ENCODE data around the gene SETD3. TPM values are rescaled to one million over a fixed set of nuclear protein-coding genes. Genes with fewer than 3 reads are reported as not detected.

Gene SETD3
- total and polyA plus RNA-seq, 2 of the 8 experiments (the other 6 are each of a cell fraction or from before 2014, with no cell fraction given) = 24.0 to 64.0 TPM

DNA sequence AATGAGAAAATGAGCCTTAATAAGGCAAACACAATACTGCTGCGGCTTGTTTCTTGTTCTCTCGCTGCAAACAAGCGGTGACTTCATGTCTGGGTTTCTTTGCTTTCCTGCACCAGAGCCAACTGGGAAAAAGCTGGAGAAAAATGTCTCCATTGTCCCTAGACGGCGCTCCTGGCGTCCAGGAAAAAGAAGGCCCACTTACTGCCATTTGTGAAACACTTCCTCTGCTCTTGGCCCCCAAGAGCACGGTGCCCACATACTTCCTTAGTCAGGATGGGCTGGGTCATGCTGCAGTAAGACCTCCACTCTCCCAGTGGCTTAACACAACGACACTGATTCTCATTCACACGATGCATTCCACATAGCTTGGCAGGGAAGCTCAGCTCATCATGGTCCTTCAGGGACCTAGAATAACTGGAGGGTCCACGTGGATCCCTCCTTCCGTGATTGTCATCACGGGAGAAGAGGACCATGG, 122.7 kb downstream of the SETD3 start:
- H3K18ac ChIP-seq (ENCODE audit: extremely low read depth, low read length) = peak overlapping the region; percentile 48; the same call in 1 of the 2 replicates
- no peak for TF ChIP-seq KDM5A (IDR thresholded peaks at IDR 0.05; ENCODE audit: low read length)
- TF ChIP-seq ATF3 (IDR thresholded peaks at IDR 0.05; ENCODE audit: insufficient read depth, low read depth, low read length) = no peak

More for the DNA sequence above, 122.7 kb downstream of the SETD3 start:
- Histone ChIP-seq H3K27ac (ENCODE audit: low read depth, low read length) (no peak overlapping the region), H2AFZ (ENCODE audit: low read length) (no peak overlapping the region), H3K9me3 (ENCODE audit: insufficient read depth in 2 of 2, low read depth in 1 of 2, low read length in 1 of 2) (no peaks in the 10 kb centered on the region), H3K23ac (ENCODE audit: insufficient read length) (no peak overlapping the region), H2BK5ac (ENCODE audit: low read depth, low read length) (no peak overlapping the region), H4K8ac (ENCODE audit: extremely low read depth, insufficient read depth, low read length) (no peak overlapping the region), H3K36me3 (ENCODE audit: control insufficient read depth in 2 of 4, insufficient read depth in 4 of 4, low read length in 3 of 4) (no peaks in the 10 kb centered on the region), H3K4me2 (ENCODE audit: insufficient read depth in 1 of 2, low read depth in 2 of 2, low read length in 2 of 2) (no peak overlapping the region), H2BK15ac (ENCODE audit: low read length) (no peak overlapping the region), H2BK120ac (replicated peaks; ENCODE audit: low read depth, low read length) (no peak overlapping the region), H3K9ac (replicated peaks in 1 of 4; ENCODE audit: extremely low read depth in 1 of 4, low read depth in 3 of 4, low read length in 3 of 4) (no peak overlapping the region), H3K14ac (ENCODE audit: insufficient read length) (no peak overlapping the region), H3K79me2 (ENCODE audit: control insufficient read depth in 1 of 2, insufficient read depth in 2 of 2, low read length in 2 of 2) (no peaks in the 10 kb centered on the region), H3K23me2 (ENCODE audit: low read depth, low read length) (no peaks in the 10 kb centered on the region), H4K91ac (replicated peaks; ENCODE audit: insufficient read length, low read length) (no peak overlapping the region), H3K79me1 (ENCODE audit: low read depth, low read length) (no peaks in the 10 kb centered on the region), H4K5ac (ENCODE audit: insufficient read length, low read depth, low read length) (no peak overlapping the region), H2AK5ac (ENCODE audit: low read depth, low read length) (no peak overlapping the region), H3K4ac (replicated peaks; ENCODE audit: insufficient read length, low read depth, low read length) (no peak overlapping the region), H3K27me3 (replicated peaks in 1 of 4; ENCODE audit: control insufficient read depth in 3 of 4, extremely low read depth in 1 of 4, insufficient read depth in 3 of 4, low read length in 3 of 4) (no peaks in the 10 kb centered on the region), H3K4me1 (replicated peaks in 1 of 4; ENCODE audit: control insufficient read depth in 3 of 4, insufficient read depth in 4 of 4, low read length in 3 of 4) (peaks cover 0 to 3% (median 0%) of the 10 kb centered on the region in 4 experiments; a peak in 3 of 7 replicates), H2BK20ac (ENCODE audit: low read length) (no peak overlapping the region), H3K56ac (replicated peaks; ENCODE audit: insufficient read length, low read depth, low read length) (no peak overlapping the region), H2BK12ac (ENCODE audit: low read depth, low read length) (no peak overlapping the region), H4K20me1 (replicated peaks in 1 of 2; ENCODE audit: control insufficient read depth in 1 of 2, insufficient read depth in 2 of 2, low read length in 2 of 2) (no peaks in the 10 kb centered on the region), H3K4me3 (ENCODE audit: extremely low read depth in 1 of 4, insufficient read depth in 2 of 4, low read depth in 3 of 4, low read length in 4 of 4) (no peak overlapping the region)
- CTCF ChIA-PET (ENCODE audit: partially characterized antibody) = interaction anchor here (0.9 to 4.5 kb wide), 9 partner anchors 11 to 74 kb away, joined by 3 to 20 read pairs (median 3); no protein-coding TSS in a partner anchor
- WGBS, 2 experiments (ENCODE audit: extremely low coverage in 1 of 2, insufficient coverage in 1 of 2, insufficient read length in 1 of 2, insufficient replicate concordance in 2 of 2, low coverage in 1 of 2, low lambda C conversion rate in 2 of 2, missing lambda C conversion rate in 1 of 2) = 88% methylated on average over 12 of the region's 12 CpGs; no CpG with 5 or more reads in 1 of the 2 experiments
- POLR2A ChIA-PET (ENCODE audit: partially characterized antibody) = no interaction called here
- DNase-seq (ENCODE audit: low read depth in 1 of 2, low spot score in 2 of 2) = no peak
- FAIRE-seq = no peak

All from H1 (cell line).